H1 (cell line): ENCODE data around the gene ZNF786.

ENCODE experiments used
- BACH1 ChIP-seq: IDR thresholded peaks from 2 replicates; pipeline ENCODE4 v1.6.1; 2012; ENCODE audit warnings: low read length, improper control_type of control experiment
- CBX5 ChIP-seq: fragments of 300-800, 300-1000 bp; sonication (generic); IDR thresholded peaks from 2 replicates; pipeline ENCODE4 v1.7.1; 2016; ENCODE audit warnings: antibody characterized with exemption, low read length, low read depth
- CEBPB ChIP-seq: IDR thresholded peaks from 2 replicates; pipeline ENCODE4 v1.6.1; 2012; ENCODE audit warnings: low read depth, low read length
- FOSL1 ChIP-seq: IDR thresholded peaks from 2 replicates; pipeline ENCODE4 v1.6.1; 2011; ENCODE audit warnings: mild to moderate bottlenecking, low read depth, low read length, moderate library complexity; ENCODE audit not compliant: insufficient read depth
- GABPA ChIP-seq: IDR thresholded peaks from 2 replicates; pipeline ENCODE4 v1.6.1; 2011; ENCODE audit warnings: mild to moderate bottlenecking, low read length, moderate library complexity, borderline replicate concordance; ENCODE audit not compliant: insufficient read depth
- HDAC2 ChIP-seq, 2 experiments: fragments of 300-600 bp in 1 of 2; sonication (generic) in 1 of 2; IDR thresholded peaks; 2 replicates each; pipeline ENCODE4 v1.6.1; 2011 to 2012; ENCODE audit warnings: low read depth in 2 of 2, low read length in 2 of 2, mild to moderate bottlenecking in 2 of 2, moderate library complexity in 2 of 2, borderline replicate concordance in 1 of 2, inconsistent platforms in 1 of 2
- MAFK ChIP-seq: IDR thresholded peaks from 2 replicates; pipeline ENCODE4 v1.6.1; 2012; ENCODE audit warnings: low read depth, mild to moderate bottlenecking, improper control_type of control experiment, low read length
- PHF8 ChIP-seq: fragments of 200-600 bp; sonication (generic); conservative IDR thresholded peaks from 2 replicates; pipeline ENCODE4 v1.7.1; 2012; ENCODE audit warnings: low read depth, mild to moderate bottlenecking, inconsistent platforms, low read length, moderate library complexity
- POLR2A ChIP-seq, 2 experiments: IDR thresholded peaks; 1 replicate in 1 of 2; 2 replicates in 1 of 2; pipeline ENCODE4 v1.6.1; 2011; ENCODE audit warnings: low read depth in 2 of 2, low read length in 2 of 2, mild to moderate bottlenecking in 2 of 2; ENCODE audit errors: control extremely low read depth in 1 of 2
- SIN3A ChIP-seq, 2 experiments: IDR thresholded peaks in 1 of 2; conservative IDR thresholded peaks in 1 of 2; 2 replicates each; pipeline ENCODE4 v1.6.1; 2011 to 2012; ENCODE audit warnings: low read length in 2 of 2, improper control_type of control experiment in 1 of 2, low read depth in 1 of 2, mild to moderate bottlenecking in 1 of 2
- TF ChIP-seq, protein P1 (sequence below), 3 experiments: IDR thresholded peaks; 1 replicate in 2 of 3; 2 replicates in 1 of 3; pipeline versions ENCODE4 v1.5.1 to v1.6.1; 2011; ENCODE audit warnings: low read length in 3 of 3, mild to moderate bottlenecking in 3 of 3, inconsistent platforms in 2 of 3, low read depth in 1 of 3, moderate library complexity in 1 of 3; ENCODE audit not compliant: insufficient read depth in 1 of 3; ENCODE audit errors: control extremely low read depth in 1 of 3
- TF ChIP-seq, protein P2 (sequence below): IDR thresholded peaks from 2 replicates; pipeline ENCODE4 v1.6.1; 2012; ENCODE audit warnings: inconsistent platforms
- TF ChIP-seq, protein P3 (sequence below): IDR thresholded peaks from 2 replicates; pipeline ENCODE4 v1.6.1; 2011; ENCODE audit warnings: low read depth, mild to moderate bottlenecking, low read length; ENCODE audit not compliant: insufficient read depth

- TF ChIP-seq SIN3A (conservative IDR thresholded peaks at IDR 0.05 in 1 of 2, IDR thresholded peaks at IDR 0.05 in 1 of 2; ENCODE audit: low read depth in 1 of 2, low read length in 2 of 2) (no peak), FOSL1 (no peak), POLR2A (IDR thresholded peaks at IDR 0.05; ENCODE audit: control extremely low read depth in 1 of 2, low read depth in 2 of 2, low read length in 2 of 2) (no peak), BACH1 (no peak), GABPA (no peak), CEBPB (no peak), MAFK (no peak), CBX5 (no peak), HDAC2 (IDR thresholded peaks at IDR 0.05; ENCODE audit: borderline replicate concordance in 1 of 2, low read depth in 2 of 2, low read length in 2 of 2) (no peak), PHF8 (no peak)
- TF ChIP-seq, protein P1, sequence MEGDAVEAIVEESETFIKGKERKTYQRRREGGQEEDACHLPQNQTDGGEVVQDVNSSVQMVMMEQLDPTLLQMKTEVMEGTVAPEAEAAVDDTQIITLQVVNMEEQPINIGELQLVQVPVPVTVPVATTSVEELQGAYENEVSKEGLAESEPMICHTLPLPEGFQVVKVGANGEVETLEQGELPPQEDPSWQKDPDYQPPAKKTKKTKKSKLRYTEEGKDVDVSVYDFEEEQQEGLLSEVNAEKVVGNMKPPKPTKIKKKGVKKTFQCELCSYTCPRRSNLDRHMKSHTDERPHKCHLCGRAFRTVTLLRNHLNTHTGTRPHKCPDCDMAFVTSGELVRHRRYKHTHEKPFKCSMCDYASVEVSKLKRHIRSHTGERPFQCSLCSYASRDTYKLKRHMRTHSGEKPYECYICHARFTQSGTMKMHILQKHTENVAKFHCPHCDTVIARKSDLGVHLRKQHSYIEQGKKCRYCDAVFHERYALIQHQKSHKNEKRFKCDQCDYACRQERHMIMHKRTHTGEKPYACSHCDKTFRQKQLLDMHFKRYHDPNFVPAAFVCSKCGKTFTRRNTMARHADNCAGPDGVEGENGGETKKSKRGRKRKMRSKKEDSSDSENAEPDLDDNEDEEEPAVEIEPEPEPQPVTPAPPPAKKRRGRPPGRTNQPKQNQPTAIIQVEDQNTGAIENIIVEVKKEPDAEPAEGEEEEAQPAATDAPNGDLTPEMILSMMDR (IDR thresholded peaks at IDR 0.05; ENCODE audit: control extremely low read depth in 1 of 3, insufficient read depth in 1 of 3, low read depth in 1 of 3, low read length in 3 of 3), result no peak
- TF ChIP-seq, protein P2, sequence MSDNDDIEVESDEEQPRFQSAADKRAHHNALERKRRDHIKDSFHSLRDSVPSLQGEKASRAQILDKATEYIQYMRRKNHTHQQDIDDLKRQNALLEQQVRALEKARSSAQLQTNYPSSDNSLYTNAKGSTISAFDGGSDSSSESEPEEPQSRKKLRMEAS, result no peak
- TF ChIP-seq, protein P3, sequence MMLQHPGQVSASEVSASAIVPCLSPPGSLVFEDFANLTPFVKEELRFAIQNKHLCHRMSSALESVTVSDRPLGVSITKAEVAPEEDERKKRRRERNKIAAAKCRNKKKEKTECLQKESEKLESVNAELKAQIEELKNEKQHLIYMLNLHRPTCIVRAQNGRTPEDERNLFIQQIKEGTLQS, result no peak
These were observed 70.0 kb downstream of the ZNF786 start for GRCh38 chr7:149020483-149020882.
